GM19438 (cell line): ENCODE results near the gene SPINK1.
"Not testable (repeated sequence)": the region's sequence is repeated elsewhere in the genome, so short reads cannot be mapped to it uniquely, and the experiment has no call there.

ENCODE experiments used
- ATAC-seq: cut with Tn5 transposase; IDR thresholded peaks from one replicate; pipeline ENCODE4 v1.9.1; 2021; ENCODE audit warnings: low read depth; ENCODE audit not compliant: unreplicated experiment

The SPINK1 gene

DNA sequence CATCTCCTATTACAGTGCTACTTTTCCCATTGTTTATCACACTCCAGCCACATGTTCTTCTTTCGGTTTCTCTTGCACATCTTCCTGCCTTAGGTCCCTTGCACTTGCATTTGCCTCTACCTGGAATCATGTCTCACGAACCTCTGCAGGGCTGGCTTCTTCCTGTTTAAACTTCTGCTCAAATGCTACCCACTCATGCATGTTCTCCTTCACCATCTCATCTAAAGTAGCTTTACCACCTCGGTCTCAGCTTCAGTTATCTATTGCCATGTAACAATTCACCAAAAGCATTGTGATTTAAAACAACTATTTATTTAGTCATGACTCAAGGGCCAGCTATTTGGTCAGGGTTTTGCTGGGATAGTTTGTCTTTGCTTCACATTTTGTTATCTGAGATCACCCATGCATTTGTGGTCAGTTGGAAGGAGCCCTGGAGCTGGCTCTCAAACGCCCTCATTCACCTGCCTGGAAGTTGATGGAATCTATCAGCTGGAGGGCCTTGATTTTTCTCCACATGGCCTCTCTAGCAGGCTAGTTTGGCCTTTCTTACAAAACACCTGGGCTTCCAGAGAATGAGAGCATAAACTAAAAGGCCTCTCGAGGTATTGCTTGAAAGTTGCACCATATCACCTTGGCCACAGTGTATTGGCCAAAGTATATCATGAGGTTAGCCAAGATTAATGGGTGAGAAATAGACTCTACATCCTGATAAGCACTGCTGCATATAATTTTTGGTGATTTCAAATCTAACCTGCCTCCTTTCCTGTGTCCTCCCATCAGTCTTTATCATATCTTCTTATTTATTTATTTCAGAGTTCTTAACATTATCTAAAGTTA is 21.4 kb downstream of the SPINK1 start:
- no peak for ATAC-seq

DNA sequence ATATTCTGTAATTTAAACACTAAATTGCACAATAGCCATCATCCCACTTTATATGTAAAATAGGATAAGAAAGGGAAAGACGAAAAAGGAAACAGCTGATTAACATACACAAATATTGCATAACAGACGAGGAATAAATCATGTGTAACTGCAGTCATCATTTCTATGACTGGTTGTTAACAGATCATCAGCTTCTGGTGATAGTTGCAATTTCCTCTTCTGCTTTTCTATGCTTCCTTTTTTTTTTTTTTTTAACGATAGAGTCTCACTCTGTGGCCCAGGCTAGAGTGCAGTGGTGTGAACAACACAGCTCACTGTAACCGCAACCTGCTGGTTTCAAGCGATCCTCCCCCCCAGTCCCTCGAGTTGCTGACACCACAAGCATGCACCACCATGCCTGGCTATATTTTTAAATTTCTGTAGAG is 26.4 kb downstream of the SPINK1 start:
- ATAC-seq: peak; percentile 80

DNA sequence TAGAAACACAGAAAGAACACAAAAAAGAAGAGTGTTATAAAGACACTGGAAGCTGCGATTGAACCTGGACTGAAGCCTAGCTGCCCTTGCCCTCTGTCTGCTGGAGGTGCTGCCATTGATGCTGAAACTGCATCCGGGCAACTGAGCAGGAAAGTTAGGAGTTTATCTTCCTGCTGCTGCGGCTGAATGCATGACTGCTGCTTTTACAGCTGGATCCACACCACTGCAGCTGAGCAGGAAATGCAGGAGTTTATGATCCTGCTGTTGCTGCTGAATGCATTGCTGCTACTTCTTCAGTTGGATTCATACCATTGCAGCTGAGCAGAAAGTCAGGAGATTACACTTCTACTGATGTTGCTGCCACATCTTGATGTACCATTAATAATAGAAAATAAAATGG is 27.1 kb downstream of the SPINK1 start:
- ATAC-seq: no peak

DNA sequence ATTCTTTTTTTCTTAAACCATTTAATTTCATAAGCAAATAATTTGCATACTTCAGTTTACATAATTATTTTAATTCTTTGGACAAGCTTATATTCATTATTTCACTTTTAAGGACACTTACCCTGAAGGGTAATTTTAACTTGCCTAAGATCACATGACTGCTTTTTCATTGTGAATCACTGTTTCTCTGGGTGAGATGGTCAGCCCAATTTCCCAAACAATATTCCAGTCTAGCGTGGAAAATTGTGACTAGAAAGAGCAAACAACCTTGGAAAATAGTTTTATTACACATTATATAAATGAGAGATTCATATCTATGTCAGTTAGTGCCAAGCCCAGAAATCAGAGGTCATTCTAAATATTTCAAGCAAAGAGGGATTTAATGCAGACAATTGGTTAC is 27.5 kb downstream of the SPINK1 start:
- no peak for ATAC-seq

- not testable (repeated sequence) for ATAC-seq
Measured at GRCh38 chr5:147803161-147803560, 28.3 kb downstream of the SPINK1 start.

DNA sequence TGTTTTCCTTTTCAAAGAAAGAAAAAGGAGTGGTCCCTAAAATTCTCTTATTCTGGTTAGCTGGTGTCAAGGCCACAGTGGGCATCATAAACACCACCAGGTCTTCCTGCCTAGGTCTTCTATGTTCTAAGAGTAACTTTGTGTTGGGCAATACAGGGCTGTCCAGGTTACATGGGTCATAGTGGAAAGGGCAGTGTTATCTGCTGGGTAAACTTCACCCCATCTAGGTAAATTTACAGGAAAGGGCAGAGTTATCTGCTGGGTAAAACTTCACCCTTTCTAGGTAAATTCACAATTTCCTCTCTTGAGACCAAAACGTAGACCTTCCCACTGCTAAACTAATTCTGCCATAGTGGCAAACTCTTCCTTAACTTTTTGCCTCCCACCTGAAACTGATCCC is 30.0 kb downstream of the SPINK1 start:
- ATAC-seq: no peak

DNA sequence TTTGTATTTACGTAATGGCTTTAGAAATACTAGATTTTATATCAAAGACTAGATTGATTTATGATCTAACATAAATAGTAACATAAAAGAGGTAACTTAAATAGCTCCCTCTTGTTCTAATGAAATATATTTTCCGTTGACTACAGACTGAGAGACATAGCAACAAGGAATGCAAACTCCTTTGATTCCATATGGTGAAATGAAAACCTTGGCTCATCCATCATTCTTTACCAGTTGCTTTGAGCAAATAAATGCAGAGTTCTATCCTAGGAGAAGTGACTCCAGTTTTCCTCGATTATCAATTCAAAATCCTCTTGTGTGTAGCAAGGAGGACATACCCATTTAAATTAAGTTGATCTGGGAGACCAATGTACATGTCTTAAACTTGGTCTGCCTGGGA is 31.0 kb downstream of the SPINK1 start:
- ATAC-seq: no peak

GRCh38 chr5:147796556-147797308 is 34.7 kb downstream of the SPINK1 start:
- ATAC-seq: no peak

GRCh38 chr5:147791181-147791580 is 40.3 kb downstream of the SPINK1 start:
- no peak for ATAC-seq

- ATAC-seq: no peak
Measured at GRCh38 chr5:147789820-147790219, 41.7 kb downstream of the SPINK1 start.

- ATAC-seq: no peak
Measured at GRCh38 chr5:147788023-147788422, 43.4 kb downstream of the SPINK1 start.

DNA sequence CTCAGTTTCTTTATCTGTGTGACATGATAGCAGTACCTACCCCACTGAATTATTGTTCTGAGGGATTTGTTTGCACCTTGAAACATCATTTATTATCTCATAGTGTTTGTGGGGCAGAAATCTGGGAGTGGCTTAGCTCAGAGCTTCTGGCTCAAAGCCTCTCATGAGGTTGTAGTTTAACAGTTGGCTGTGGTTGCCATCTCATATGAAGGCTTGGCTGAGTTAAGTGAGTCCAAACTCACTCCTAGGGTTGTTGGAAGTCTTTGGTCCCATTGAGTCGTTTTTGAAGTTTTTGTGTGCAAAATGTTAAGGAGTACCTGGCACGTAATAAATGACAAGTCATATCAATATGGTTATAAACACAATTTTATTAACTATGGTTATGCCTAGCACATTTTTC is 45.3 kb downstream of the SPINK1 start:
- ATAC-seq: no peak

GRCh38 chr5:147784146-147784987 is 47.1 kb downstream of the SPINK1 start:
- no peak for ATAC-seq

- ATAC-seq: peak; percentile 83
Measured at GRCh38 chr5:147782110-147783028, 49.1 kb downstream of the SPINK1 start, which contains the start of gene JAKMIP2. Gene JAKMIP2, minus strand, starts transcription at chr5:147782728. Its CDS starts 110,922 bp downstream, at chr5:147671806.

DNA sequence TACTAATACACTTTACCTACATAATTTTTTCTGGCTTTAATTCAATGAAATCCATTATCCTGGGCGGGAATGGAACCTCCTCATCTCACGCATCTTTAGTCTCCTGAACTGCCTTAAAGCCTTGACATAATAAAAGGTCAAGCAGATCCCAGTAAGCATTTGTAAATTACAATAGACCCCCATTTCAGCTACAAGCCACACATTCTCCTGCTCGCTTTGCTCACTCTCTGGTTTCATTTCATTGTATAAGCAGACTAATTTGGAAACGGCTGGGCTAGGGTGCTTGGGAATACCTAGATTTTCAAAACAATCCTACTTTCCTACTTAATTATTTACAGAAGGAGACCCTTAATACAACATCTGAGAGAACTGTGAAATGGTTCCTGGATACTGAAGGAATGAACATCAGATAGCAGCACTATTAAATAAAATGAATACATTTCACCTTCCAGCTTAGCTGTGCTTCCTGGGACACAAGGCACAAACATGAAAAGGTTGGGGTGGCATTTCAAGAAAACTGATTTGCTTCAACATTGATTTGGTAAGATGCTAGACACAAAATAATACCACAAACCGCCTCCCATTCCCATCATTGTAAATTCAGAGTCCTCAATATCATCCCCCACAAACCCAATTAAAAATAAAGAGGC is 50.4 kb downstream of the SPINK1 start:
- ATAC-seq: no peak

DNA sequence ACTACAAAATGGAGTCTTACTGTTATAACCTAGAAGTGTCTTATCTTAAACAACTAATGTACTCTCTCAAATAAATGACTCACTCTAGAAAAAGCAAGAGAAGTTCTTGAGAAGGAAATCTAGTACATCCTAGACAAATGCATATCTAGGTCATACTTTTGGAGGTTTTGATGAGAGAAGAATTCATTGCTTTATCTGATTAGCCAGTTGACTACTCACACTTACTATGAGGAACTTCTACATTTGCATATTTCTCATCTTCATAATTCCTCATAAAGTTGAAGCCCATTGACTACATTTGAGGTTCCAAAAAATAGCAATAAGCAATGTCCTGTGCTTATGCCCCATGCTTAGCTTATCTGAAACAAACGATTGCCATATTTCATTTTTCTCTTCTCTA is 51.8 kb downstream of the SPINK1 start:
- no peak for ATAC-seq

- no peak for ATAC-seq
Measured at GRCh38 chr5:147776989-147777388, 54.5 kb downstream of the SPINK1 start.
